DND-41 (cell line): ENCODE data around the gene GATAD2B.
"Not testable (repeated sequence)": the region's sequence is repeated elsewhere in the genome, so short reads cannot be mapped to it uniquely, and the experiment has no call there.

ENCODE experiments used
- CTCF ChIP-seq: IDR thresholded peaks from 2 replicates; pipeline ENCODE4 v1.5.1; 2012; ENCODE audit warnings: borderline replicate concordance, low read length, moderate library complexity, mild to moderate bottlenecking; ENCODE audit not compliant: poor library complexity, severe bottlenecking; ENCODE audit errors: extremely low read depth
- EZH2 ChIP-seq: IDR thresholded peaks from 3 replicates; pipeline ENCODE4 v1.6.1; 2012; ENCODE audit warnings: borderline replicate concordance, low read depth, mild to moderate bottlenecking, moderate library complexity, low read length, inconsistent platforms; ENCODE audit not compliant: severe bottlenecking

GRCh38 chr1:153782648-153783047 is 140.1 kb downstream of the GATAD2B start:
- not testable (repeated sequence) for TF ChIP-seq CTCF, EZH2
